K562 (cell line): ENCODE data around the gene TBC1D2B. TPM values are rescaled to one million over a fixed set of nuclear protein-coding genes. Genes with fewer than 3 reads are reported as not detected.

Experiments used
- ATAC-seq: fragments of 200-7000 bp; cut with Tn5 transposase; 3 replicates; pipeline ENCODE4 v1.9.1; 2020; ENCODE audit warnings: moderate library complexity
- BruUV-seq: library from RNA; stranded (reverse); fragments of 400-500 nt; replicated peaks from 2 replicates; lab custom pipeline; 2021; lab: Mats Ljungman, UMichigan
- CTCF ChIA-PET: fragments of 300-600 bp; formaldehyde crosslinking; extraction: SDS; loops from one replicate; lab custom pipeline; 2021; ENCODE audit warnings: low intra/inter-chr PET ratio; lab: Yijun Ruan, JAX
- POLR2A ChIA-PET: fragments of 300-600, 350-650 bp; sonication (Branson Sonifier 250); formaldehyde crosslinking; extraction: SDS; loops from one replicate; lab custom pipeline; 2021; ENCODE audit warnings: antibody characterized with exemption, inconsistent platforms; lab: Yijun Ruan, JAX
- DNase-seq, 4 experiments: peaks; one replicate each; pipeline versions ENCODE4 v3.0.0 to v3.0.0-alpha.2; 2011 to 2018; ENCODE audit warnings: low spot score in 3 of 4, mixed read lengths in 3 of 4; ENCODE audit errors: extremely low read depth in 1 of 4
- FAIRE-seq: peaks from 2 replicates; lab custom pipeline; 2011; peaks lifted over from hg19 to GRCh38; lab: Jason Lieb, UNC
- H2AFZ ChIP-seq: 2 replicates; pipeline ENCODE4 v1.6.0; 2011; ENCODE audit warnings: low read depth, low read length, control low read depth, inconsistent platforms
- H3K27ac ChIP-seq: fragments of 200-600 bp; 3 replicates; pipeline ENCODE4 v1.8.0; 2011; ENCODE audit warnings: low read depth, mild to moderate bottlenecking, control low read depth, inconsistent platforms, low read length, moderate library complexity, mixed read lengths; ENCODE audit errors: extremely low read depth
- H3K27me3 ChIP-seq, 2 experiments: fragments of 300-600 bp in 1 of 2; 2 replicates in 1 of 2; 3 replicates in 1 of 2; pipeline versions ENCODE4 v1.6.0 to v1.8.0; 2011; ENCODE audit warnings: inconsistent platforms in 2 of 2, low read length in 2 of 2, mild to moderate bottlenecking in 1 of 2, mixed read lengths in 1 of 2, moderate library complexity in 1 of 2; ENCODE audit not compliant: control insufficient read depth in 2 of 2, insufficient read depth in 2 of 2
- H3K36me3 ChIP-seq: fragments of 300-600 bp; 3 replicates; pipeline ENCODE4 v1.8.0; 2011; ENCODE audit warnings: mild to moderate bottlenecking, low read length, inconsistent platforms; ENCODE audit not compliant: control insufficient read depth, insufficient read depth
- H3K4me1 ChIP-seq, 2 experiments: fragments of 200-600 bp in 1 of 2; replicated peaks in 1 of 2; 2 replicates in 1 of 2; 3 replicates in 1 of 2; pipeline versions ENCODE4 v1.5.1 to v1.8.0; 2011; ENCODE audit warnings: inconsistent platforms in 2 of 2, low read length in 2 of 2, mild to moderate bottlenecking in 1 of 2, mixed read lengths in 1 of 2, moderate library complexity in 1 of 2; ENCODE audit not compliant: control insufficient read depth in 2 of 2, insufficient read depth in 2 of 2
- H3K4me2 ChIP-seq: 2 replicates; pipeline ENCODE4 v1.6.1; 2011; ENCODE audit warnings: low read length, control low read depth, inconsistent platforms, mixed read lengths; ENCODE audit not compliant: insufficient read depth
- H3K4me3 ChIP-seq: fragments of 200-600 bp; sonication (generic), shearing (Covaris generic); 2 replicates; pipeline ENCODE4 v1.5.1; 2016; ENCODE audit warnings: control low read depth, inconsistent platforms
- H3K79me2 ChIP-seq: fragments of 200-600 bp; 3 replicates; pipeline ENCODE4 v1.8.0; 2011; ENCODE audit warnings: low read length, inconsistent platforms; ENCODE audit not compliant: control insufficient read depth, insufficient read depth
- H3K9ac ChIP-seq, 2 experiments: 2 replicates each; pipeline versions ENCODE4 v1.6.0 to v1.6.1; 2011; ENCODE audit warnings: low read depth in 2 of 2, low read length in 2 of 2, control low read depth in 1 of 2, inconsistent platforms in 1 of 2, mild to moderate bottlenecking in 1 of 2, mixed read lengths in 1 of 2; ENCODE audit not compliant: insufficient read depth in 1 of 2
- H3K9me1 ChIP-seq: one replicate; pipeline ENCODE4 v1.6.0; 2011; ENCODE audit warnings: inconsistent platforms, mild to moderate bottlenecking, low read length, moderate library complexity; ENCODE audit not compliant: control insufficient read depth, insufficient read depth
- H3K9me3 ChIP-seq: replicated peaks from 2 replicates; pipeline ENCODE4 v1.5.1; 2011; ENCODE audit warnings: low read depth, low read length, inconsistent platforms; ENCODE audit not compliant: control insufficient read depth, insufficient read depth
- H4K20me1 ChIP-seq: replicated peaks from 2 replicates; pipeline ENCODE4 v1.6.1; 2011; ENCODE audit warnings: low read length, inconsistent platforms, mixed read lengths; ENCODE audit not compliant: control insufficient read depth, insufficient read depth
- KDM5B ChIP-seq: fragments of 200-600 bp; sonication (generic); IDR thresholded peaks from 2 replicates; pipeline ENCODE4 v1.6.1; 2012; ENCODE audit warnings: low read depth, mild to moderate bottlenecking, moderate library complexity, low read length, control low read depth, inconsistent platforms; ENCODE audit not compliant: insufficient replicate concordance
- MEIS2 ChIP-seq: fragments of 450-650 bp; IDR thresholded peaks from 2 replicates; pipeline ENCODE4 v1.6.1; 2014; ENCODE audit warnings: mild to moderate bottlenecking; ENCODE audit not compliant: partially characterized antibody
- PATZ1 ChIP-seq: fragments of 250-450 bp; sonication (Bioruptor Pico); IDR thresholded peaks from 2 replicates; pipeline ENCODE4 v1.5.0; 2020; ENCODE audit warnings: mild to moderate bottlenecking, borderline replicate concordance
- POLR2G ChIP-seq: fragments of 200-400 bp; formaldehyde crosslinking; IDR thresholded peaks from 2 replicates; pipeline ENCODE4 v1.6.1; 2017; ENCODE audit warnings: low read depth, mild to moderate bottlenecking, antibody characterized with exemption, low read length, moderate library complexity
- USF1 ChIP-seq: sonication (generic); formaldehyde crosslinking; IDR thresholded peaks from 2 replicates; pipeline ENCODE4 v1.9.0; 2022; ENCODE audit warnings: mild to moderate bottlenecking, missing genetic modification reagents
- ZBED1 ChIP-seq: IDR thresholded peaks from 2 replicates; pipeline ENCODE4 v1.6.1; 2014
- ZNF263 ChIP-seq: sonication (generic); formaldehyde crosslinking; IDR thresholded peaks from 2 replicates; pipeline ENCODE4 v1.8.0; 2022; ENCODE audit warnings: mild to moderate bottlenecking, missing genetic modification reagents, borderline replicate concordance
- ZNF551 ChIP-seq: fragments of 250-450 bp; sonication (Bioruptor Pico); IDR thresholded peaks from 2 replicates; pipeline ENCODE4 v1.5.0; 2021; ENCODE audit warnings: mild to moderate bottlenecking, moderate library complexity
- ZNF79 ChIP-seq: fragments of 250-450 bp; sonication (Bioruptor Pico); IDR thresholded peaks from 2 replicates; pipeline ENCODE4 v1.4.0; 2020; ENCODE audit warnings: low read depth, mild to moderate bottlenecking, moderate library complexity
- WGBS: fragments of 100-300 bp; shearing (Covaris generic); methylation state at CpG from one replicate; pipeline ENCODE4 v1.1.6; 2016; ENCODE audit warnings: low coverage, mixed read lengths; ENCODE audit not compliant: insufficient coverage; ENCODE audit errors: missing lambda C conversion rate; 5-methylcytosine and 5-hydroxymethylcytosine counted together
- in situ Hi-C: fragments of 300-500 bp; cut with MboI; formaldehyde crosslinking; loops from 4 replicates; pipeline ENCODE4 v1.15.0; 2018; ENCODE audit warnings: inconsistent platforms, mixed read lengths
- intact Hi-C: fragments of 100-400 bp; cut with micrococcal nuclease; formaldehyde crosslinking; loops from 2 replicates; pipeline ENCODE4 v1.14.2; 2022
- polyA plus RNA-seq, 8 experiments: library from polyadenylated mRNA; depleted of rRNA in 4 of 8; stranded (reverse) in 5 of 8; unstranded in 3 of 8; fragments of >200 nt; fragmentation: Nextera tagmentation in 2 of 8; fragmentation: Illumina TruSeq in 1 of 8; extraction: Ambion mirVana in 2 of 8; extraction: Trizol in 1 of 8; gene quantifications; 2 replicates each; pipeline versions ENCODE4 v1.2.1 to v1.2.3, GENCODE V29; 2011 to 2014; ENCODE audit warnings: inconsistent platforms in 1 of 8, missing spikeins in 1 of 8
- total RNA-seq, 7 experiments: library from RNA; depleted of rRNA in 6 of 7; stranded (reverse); fragments of >200 nt in 6 of 7; fragmentation: Illumina TruSeq in 2 of 7; extraction: Trizol in 2 of 7; gene quantifications; 2 replicates each; pipeline versions ENCODE4 v1.2.1 to v1.2.3, GENCODE V29; 2011 to 2021; ENCODE audit warnings: low replicate concordance in 1 of 7
- TF ChIP-seq, protein P1 (sequence below): sonication (generic); IDR thresholded peaks from 2 replicates; pipeline ENCODE4 v1.6.1; 2016

Gene TBC1D2B
- total and polyA plus RNA-seq, 9 of the 15 experiments (the other 6 are each of a cell fraction or from before 2014, with no cell fraction given) = 0.15 to 16.3 (median 8.9) TPM

DNA sequence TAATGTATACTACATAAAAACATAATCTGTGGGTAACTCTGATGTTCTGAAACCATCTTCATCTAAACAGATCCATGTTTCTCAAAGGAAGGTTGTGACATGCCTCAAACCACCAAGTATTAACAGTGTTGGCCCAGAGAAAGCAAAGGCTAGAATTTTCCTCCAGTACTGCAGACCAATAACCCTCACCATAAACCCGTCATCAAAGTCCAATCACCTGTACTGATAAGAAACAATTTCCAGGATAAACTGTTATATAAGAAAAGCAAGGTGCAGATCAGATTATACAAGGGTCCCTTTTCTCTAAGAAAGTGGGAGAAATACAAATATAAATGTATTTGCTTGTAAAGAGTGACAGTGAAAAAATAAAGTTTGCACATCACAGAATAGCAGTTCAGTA is 32.3 kb downstream of the TBC1D2B start:
- Histone ChIP-seq H4K20me1 (peaks cover 5% of the 10 kb centered on the region; the same call in 1 of the 2 replicates), H3K27me3 (no peaks in the 10 kb centered on the region), H3K4me3 (no peak overlapping the region), H3K9me3 (no peaks in the 10 kb centered on the region), H3K9me1 (no peaks in the 10 kb centered on the region), H3K79me2 (no peaks in the 10 kb centered on the region), H3K27ac (no peak overlapping the region), H3K4me1 (no peaks in the 10 kb centered on the region), H3K36me3 (peaks cover 4% of the 10 kb centered on the region; the same call in 1 of the 3 replicates), H3K4me2 (no peak overlapping the region), H3K9ac (no peak overlapping the region), H2AFZ (no peak overlapping the region)
- no TSS peak for BruUV-seq
- WGBS = 63% methylated on average over 1 of the region's 1 CpG
- TF ChIP-seq ZNF551 (CRISPR knock-in tag) = no peak
- no peak for TF ChIP-seq USF1
- TF ChIP-seq ZBED1 = no peak
- no peak for TF ChIP-seq MEIS2
- TF ChIP-seq PATZ1 (CRISPR knock-in tag) = no peak
- TF ChIP-seq POLR2G = no peak
- no peak for TF ChIP-seq ZNF263 (CRISPR knock-in tag)
- TF ChIP-seq KDM5B = no peak
- no peak for TF ChIP-seq ZNF79
- TF ChIP-seq, protein P1, sequence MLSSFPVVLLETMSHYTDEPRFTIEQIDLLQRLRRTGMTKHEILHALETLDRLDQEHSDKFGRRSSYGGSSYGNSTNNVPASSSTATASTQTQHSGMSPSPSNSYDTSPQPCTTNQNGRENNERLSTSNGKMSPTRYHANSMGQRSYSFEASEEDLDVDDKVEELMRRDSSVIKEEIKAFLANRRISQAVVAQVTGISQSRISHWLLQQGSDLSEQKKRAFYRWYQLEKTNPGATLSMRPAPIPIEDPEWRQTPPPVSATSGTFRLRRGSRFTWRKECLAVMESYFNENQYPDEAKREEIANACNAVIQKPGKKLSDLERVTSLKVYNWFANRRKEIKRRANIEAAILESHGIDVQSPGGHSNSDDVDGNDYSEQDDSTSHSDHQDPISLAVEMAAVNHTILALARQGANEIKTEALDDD = no peak
- ChIA-PET POLR2A (interaction anchor here (1.9 kb wide), 1 partner anchor 10 kb away, joined by 5 read pairs; no protein-coding TSS in a partner anchor), CTCF (no interaction called here)
- intact Hi-C loops = no loop called here
- in situ Hi-C loops = no loop called here
- FAIRE-seq (peak; percentile 6), ATAC-seq (no peak), DNase-seq (no peak)
